Common myeloid progenitor, CD34-positive (primary cell): ENCODE data around the gene RHCG.

Experiments used
- CTCF ChIA-PET: fragments of 350-600 bp; sonication (Branson Sonifier 250); formaldehyde crosslinking; loops from one replicate; lab custom pipeline; 2021; ENCODE audit warnings: antibody characterized with exemption; lab: Charles Lee
- POLR2A ChIA-PET: fragments of 350-600 bp; sonication (Branson Sonifier 250); formaldehyde crosslinking; loops from one replicate; lab custom pipeline; 2021; ENCODE audit warnings: antibody characterized with exemption; lab: Charles Lee
- DNase-seq, 3 donors: peaks; one replicate each; pipeline versions ENCODE4 v3.0.0 to v3.0.0-alpha.2; 2013
- H3K27ac ChIP-seq, 2 experiments: 1 replicate in 1 of 2; 2 replicates in 1 of 2; pipeline ENCODE4 v1.7.0; 2013; ENCODE audit warnings: inconsistent platforms in 2 of 2, low read length in 2 of 2, mild to moderate bottlenecking in 2 of 2, low read depth in 1 of 2, moderate library complexity in 1 of 2; ENCODE audit not compliant: severe bottlenecking in 2 of 2, insufficient read depth in 1 of 2, poor library complexity in 1 of 2
- H3K27me3 ChIP-seq, 5 experiments: replicated peaks in 2 of 5; 1 replicate in 3 of 5; 2 replicates in 2 of 5; pipeline versions ENCODE4 v1.6.1 to v1.7.0; 2013; ENCODE audit warnings: low read length in 4 of 5, mild to moderate bottlenecking in 2 of 5, moderate library complexity in 2 of 5, inconsistent platforms in 1 of 5; ENCODE audit not compliant: insufficient read depth in 5 of 5, control insufficient read depth in 4 of 5
- H3K36me3 ChIP-seq, 4 experiments: 1 replicate in 2 of 4; 2 replicates in 2 of 4; pipeline versions ENCODE4 v1.6.1 to v1.7.0; 2013; ENCODE audit warnings: low read length in 3 of 4, control low read depth in 1 of 4, mild to moderate bottlenecking in 1 of 4; ENCODE audit not compliant: control insufficient read depth in 4 of 4, insufficient read depth in 4 of 4
- H3K4me1 ChIP-seq, 4 experiments: 1 replicate in 3 of 4; 2 replicates in 1 of 4; pipeline versions ENCODE4 v1.6.1 to v1.7.1; 2013; ENCODE audit warnings: low read length in 3 of 4, mild to moderate bottlenecking in 3 of 4, control low read depth in 1 of 4, inconsistent platforms in 1 of 4, moderate library complexity in 1 of 4; ENCODE audit not compliant: control insufficient read depth in 4 of 4, insufficient read depth in 4 of 4; ENCODE audit errors: control extremely low read depth in 1 of 4
- H3K4me3 ChIP-seq, 7 experiments: 1 replicate in 4 of 7; 2 replicates in 3 of 7; pipeline versions ENCODE4 v1.5.1 to v1.7.0; 2013; ENCODE audit warnings: mild to moderate bottlenecking in 7 of 7, low read length in 6 of 7, moderate library complexity in 6 of 7, inconsistent platforms in 2 of 7, low read depth in 2 of 7, control low read depth in 1 of 7; ENCODE audit not compliant: insufficient read depth in 4 of 7, control insufficient read depth in 1 of 7; ENCODE audit errors: extremely low read depth in 1 of 7
- H3K9me3 ChIP-seq, 5 experiments: 1 replicate in 4 of 5; 2 replicates in 1 of 5; pipeline versions ENCODE4 v1.6.1 to v1.7.1; 2013; ENCODE audit warnings: low read length in 4 of 5, mild to moderate bottlenecking in 2 of 5, inconsistent platforms in 1 of 5, low read depth in 1 of 5, moderate library complexity in 1 of 5; ENCODE audit not compliant: control insufficient read depth in 4 of 5, insufficient read depth in 2 of 5; ENCODE audit errors: control extremely low read depth in 1 of 5
- WGBS: methylation state at CpG from one replicate; pipeline ENCODE4 v1.1.5; 2013; ENCODE audit not compliant: insufficient coverage; 5-methylcytosine and 5-hydroxymethylcytosine counted together

The RHCG gene

DNA sequence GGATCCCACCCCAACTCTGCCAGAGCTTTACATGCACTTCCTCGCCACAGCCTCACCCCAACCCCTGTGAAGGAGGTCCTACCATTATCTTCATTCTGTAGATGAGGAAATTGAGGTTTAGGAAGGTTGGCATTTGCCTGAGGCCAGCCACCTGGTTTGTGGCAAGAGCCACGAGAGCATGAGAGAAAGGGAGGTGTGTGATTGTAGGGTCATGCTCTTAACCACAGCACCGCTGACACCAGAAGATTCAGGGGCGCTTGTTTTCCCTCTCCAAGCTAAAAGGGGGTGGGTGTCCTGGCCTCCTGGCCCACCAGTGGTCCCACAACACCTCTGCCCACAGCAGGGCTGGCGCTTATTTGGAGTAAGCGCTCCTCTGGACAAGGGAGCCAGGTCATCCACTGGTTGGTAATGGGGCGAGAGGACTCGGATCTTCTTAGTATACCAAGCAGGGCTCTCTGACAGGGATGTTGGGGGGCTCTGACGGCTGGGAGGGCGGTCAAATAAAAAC is 691 bp downstream of the RHCG start:
- Histone ChIP-seq H3K4me1 (peaks cover 0 to 15% (median 12%) of the 10 kb centered on the region in 4 experiments), H3K27ac (no peak overlapping the region), H3K4me3 (peak overlapping the region in 2 of 7 experiments; percentile 67 to 75), H3K27me3 (peaks cover 10 to 62% (median 27%) of the 10 kb centered on the region in 5 experiments), H3K9me3 (no peaks in the 10 kb centered on the region), H3K36me3 (no peaks in the 10 kb centered on the region)
- CTCF ChIA-PET = interaction anchor here (1.7 to 3.4 kb wide), 2 partner anchors 12 to 59 kb away, joined by 4 to 14 read pairs; no protein-coding TSS in a partner anchor
- POLR2A ChIA-PET = interaction anchor here (0.5 kb wide), 1 partner anchor 26 kb away, joined by 3 read pairs; no protein-coding TSS in a partner anchor
- DNase-seq = peak in 2 of 3 donors; percentile 63 to 68
- 73% methylated on average over 8 of the region's 10 CpGs for WGBS

DNA sequence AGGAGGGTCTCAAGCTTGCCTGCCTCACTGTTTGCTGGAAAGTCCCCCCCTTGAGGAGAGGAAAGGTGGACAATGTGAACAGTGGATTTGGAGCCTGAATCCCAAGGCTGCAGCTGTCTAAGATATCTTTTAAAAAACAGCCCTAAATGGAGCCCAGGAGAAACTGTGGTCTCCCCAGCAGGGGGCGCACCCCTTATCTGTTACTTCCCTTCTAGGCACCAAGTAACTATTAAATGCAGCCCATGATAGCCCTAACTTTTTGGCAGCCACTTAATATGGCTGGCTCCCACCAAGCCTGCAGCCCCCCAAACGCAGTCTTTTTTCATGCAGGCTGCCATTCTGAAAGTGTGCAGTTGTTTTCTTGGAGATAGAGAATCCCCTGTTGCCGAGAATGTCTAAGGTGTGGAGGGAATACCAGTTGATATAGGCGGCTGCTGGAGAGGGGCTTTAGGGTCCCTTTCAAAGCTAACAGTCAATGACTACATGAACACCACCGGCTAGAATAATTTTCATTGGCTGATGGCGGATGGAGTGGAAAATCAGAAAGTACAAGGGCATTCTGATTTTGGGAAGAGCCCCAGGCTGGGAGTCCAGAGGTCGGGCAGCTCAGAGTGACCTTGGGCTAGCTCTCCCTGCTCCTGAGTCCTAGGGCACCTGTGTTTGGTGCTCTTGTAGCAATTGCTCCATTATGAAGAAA is 1.3 kb downstream of the RHCG start:
- Histone ChIP-seq H3K9me3 (no peaks in the 10 kb centered on the region), H3K4me3 (no peak overlapping the region), H3K36me3 (no peaks in the 10 kb centered on the region), H3K4me1 (peaks cover 0 to 15% (median 12%) of the 10 kb centered on the region in 4 experiments), H3K27me3 (peaks cover 10 to 58% (median 26%) of the 10 kb centered on the region in 5 experiments), H3K27ac (no peak overlapping the region)
- POLR2A ChIA-PET = interaction anchor here (0.5 kb wide), 1 partner anchor 25 kb away, joined by 3 read pairs; no protein-coding TSS in a partner anchor
- CTCF ChIA-PET = interaction anchor here (1.4 to 3.4 kb wide), 3 partner anchors 11 to 136 kb away, joined by 3 to 14 read pairs (median 4); no protein-coding TSS in a partner anchor
- 88% methylated on average over 7 of the region's 7 CpGs for WGBS
- DNase-seq = peak in 2 of 3 donors; percentile 30 to 35

DNA sequence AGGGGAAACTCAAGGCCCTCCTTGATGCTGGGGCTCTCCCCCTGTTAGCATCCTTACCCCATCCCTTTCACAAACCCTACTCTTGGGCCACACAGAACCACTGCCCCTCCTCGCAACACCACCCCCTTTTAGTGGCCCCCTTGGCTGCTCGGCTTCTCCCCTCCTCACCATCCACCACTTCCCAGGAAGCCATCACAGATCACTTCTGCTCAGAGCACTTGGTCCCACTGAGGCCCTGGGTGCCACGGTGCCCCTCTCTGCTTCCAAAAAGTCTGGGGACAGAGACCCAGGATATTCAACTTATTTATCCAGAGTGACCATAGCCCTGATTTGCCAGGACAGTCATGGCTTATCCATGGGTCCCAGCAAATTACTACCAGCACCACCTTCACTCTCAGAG is 2.4 kb downstream of the RHCG start:
- ChIA-PET CTCF (interaction anchor here (1.4 to 3.4 kb wide), 3 partner anchors 10 to 134 kb away, joined by 3 to 14 read pairs (median 4); no protein-coding TSS in a partner anchor), POLR2A (no interaction called here)
- Histone ChIP-seq H3K27ac (no peak overlapping the region), H3K36me3 (no peaks in the 10 kb centered on the region), H3K4me3 (no peak overlapping the region), H3K27me3 (peaks cover 10 to 54% (median 24%) of the 10 kb centered on the region in 5 experiments), H3K4me1 (peaks cover 0 to 15% (median 12%) of the 10 kb centered on the region in 4 experiments), H3K9me3 (no peaks in the 10 kb centered on the region)
- no peak for DNase-seq
- 100% methylated on average over 2 of the region's 3 CpGs for WGBS

DNA sequence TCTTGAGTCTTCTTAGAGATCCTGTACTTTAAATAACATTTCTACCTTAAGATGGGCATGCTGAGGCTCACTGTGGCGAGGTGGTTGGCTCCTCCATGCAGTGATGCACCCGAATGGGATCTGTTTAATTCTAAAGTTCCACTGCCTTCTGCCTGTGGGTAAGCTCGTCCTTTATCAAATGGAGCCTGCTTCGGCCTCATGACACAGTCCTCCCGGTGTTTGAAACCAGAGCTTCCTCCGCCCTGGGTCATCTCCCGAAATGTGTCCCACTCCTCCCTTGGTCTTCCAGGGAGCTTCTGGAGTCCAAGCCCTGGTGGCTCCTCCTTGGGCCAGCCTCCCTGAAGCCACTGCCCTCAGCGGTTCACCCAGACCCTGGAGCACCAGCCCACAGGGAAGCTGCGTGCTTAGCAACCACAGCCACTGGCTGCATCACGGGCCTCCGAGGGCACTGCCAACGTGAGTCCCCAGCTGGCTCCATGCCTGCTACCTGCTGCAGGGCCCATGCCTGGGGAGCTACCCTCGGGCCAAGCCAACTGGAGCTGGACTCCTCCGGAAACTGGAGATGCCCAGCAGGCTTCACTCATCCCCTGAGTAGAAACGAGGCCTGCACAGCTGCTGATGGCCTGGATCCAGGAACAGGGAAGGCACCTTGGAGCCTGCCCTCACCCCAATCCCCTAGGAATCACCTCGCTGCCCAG is 3.3 kb downstream of the RHCG start:
- no peaks in the 10 kb centered on the region for H3K9me3 ChIP-seq
- no peak for DNase-seq
- peaks cover 0 to 15% (median 12%) of the 10 kb centered on the region in 4 experiments for H3K4me1 ChIP-seq
- CTCF ChIA-PET = interaction anchor here (0.9 to 3.4 kb wide), 4 partner anchors 9 to 62 kb away, joined by 3 to 14 read pairs (median 4); no protein-coding TSS in a partner anchor
- 89% methylated on average over 16 of the region's 16 CpGs for WGBS
- no peaks in the 10 kb centered on the region for H3K36me3 ChIP-seq
- POLR2A ChIA-PET = no interaction called here
- no peak overlapping the region for H3K4me3 ChIP-seq
- no peak overlapping the region for H3K27ac ChIP-seq
- H3K27me3 ChIP-seq = peaks cover 12 to 45% (median 21%) of the 10 kb centered on the region in 5 experiments

DNA sequence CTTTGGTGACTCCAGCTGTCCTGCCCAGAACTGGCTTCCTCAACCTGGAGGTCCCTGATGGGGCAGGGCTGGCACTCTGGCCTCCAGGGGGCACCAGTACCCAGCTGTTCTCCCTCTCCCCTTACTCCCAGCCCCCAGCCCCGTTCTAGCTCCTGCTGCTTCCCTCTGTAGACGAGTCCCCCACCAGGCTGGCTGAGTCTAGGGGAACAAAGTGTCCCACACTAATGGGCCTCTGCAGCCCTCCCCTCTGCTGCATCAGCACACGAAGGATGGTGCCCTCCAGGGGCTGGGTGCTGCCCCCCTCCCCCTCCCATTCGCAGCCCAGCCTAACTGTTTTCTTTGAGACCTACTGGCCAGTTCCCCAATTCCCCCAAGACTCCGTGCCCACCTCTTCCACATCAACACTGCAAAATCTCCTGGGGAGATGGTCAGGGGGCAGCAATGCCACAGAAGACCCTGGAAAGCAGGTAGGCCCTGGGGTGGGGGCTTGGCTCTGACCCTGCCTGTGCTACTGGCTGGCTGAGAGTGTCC is 4.2 kb downstream of the RHCG start:
- ChIA-PET CTCF (interaction anchor here (0.9 to 1.6 kb wide), 6 partner anchors 11 to 63 kb away, joined by 3 to 5 read pairs (median 4); no protein-coding TSS in a partner anchor), POLR2A (no interaction called here)
- no peak overlapping the region for H3K4me3 ChIP-seq
- peaks cover 8 to 47% (median 28%) of the 10 kb centered on the region in 5 experiments for H3K27me3 ChIP-seq
- H3K36me3 ChIP-seq = no peaks in the 10 kb centered on the region
- 45% methylated on average over 4 of the region's 5 CpGs for WGBS
- no peaks in the 10 kb centered on the region for H3K9me3 ChIP-seq
- DNase-seq = peak in 2 of 3 donors; percentile 46 to 49
- H3K27ac ChIP-seq = no peak overlapping the region
- H3K4me1 ChIP-seq = peaks cover 0 to 15% (median 12%) of the 10 kb centered on the region in 4 experiments

DNA sequence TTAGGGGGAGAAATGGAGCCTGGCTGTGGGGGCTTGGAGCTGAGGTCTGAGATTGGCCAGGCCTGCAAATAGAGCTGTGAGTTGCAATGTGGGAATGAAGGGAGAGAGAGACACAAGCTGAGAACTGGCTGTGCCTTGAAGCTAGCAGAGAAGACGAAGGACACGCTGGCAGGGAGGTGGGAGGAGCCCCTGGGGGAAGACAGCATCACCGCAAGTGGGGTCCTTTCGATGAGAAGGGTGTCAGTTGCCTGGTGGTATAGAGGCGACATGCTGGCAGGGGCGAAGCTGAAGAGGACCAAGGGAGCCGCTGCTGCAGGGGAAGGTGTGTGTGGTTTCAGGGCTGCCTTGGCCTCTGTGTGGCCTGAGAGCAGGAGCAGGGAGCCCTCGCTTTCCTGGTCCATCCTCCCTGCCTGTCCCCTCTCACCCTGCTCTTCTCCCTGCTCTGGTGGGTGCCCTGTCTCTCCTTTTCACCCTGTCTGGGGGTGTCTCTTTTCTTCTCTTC is 5.5 kb downstream of the RHCG start:
- 88% methylated on average over 7 of the region's 8 CpGs for WGBS
- POLR2A ChIA-PET = no interaction called here

More for the DNA sequence above, 5.5 kb downstream of the RHCG start:
- Histone ChIP-seq H3K27ac (no peak overlapping the region), H3K9me3 (peaks cover 0 to 4% (median 0%) of the 10 kb centered on the region in 5 experiments), H3K27me3 (peaks cover 2 to 48% (median 19%) of the 10 kb centered on the region in 5 experiments), H3K36me3 (no peaks in the 10 kb centered on the region), H3K4me3 (no peak overlapping the region), H3K4me1 (peaks cover 0 to 15% (median 12%) of the 10 kb centered on the region in 4 experiments)
- CTCF ChIA-PET = interaction anchor here (1.3 to 1.8 kb wide), 2 partner anchors 12 to 18 kb away, joined by 3 to 5 read pairs; no protein-coding TSS in a partner anchor
- DNase-seq = no peak
